ENCODE data around the gene RFX4.

DNA sequence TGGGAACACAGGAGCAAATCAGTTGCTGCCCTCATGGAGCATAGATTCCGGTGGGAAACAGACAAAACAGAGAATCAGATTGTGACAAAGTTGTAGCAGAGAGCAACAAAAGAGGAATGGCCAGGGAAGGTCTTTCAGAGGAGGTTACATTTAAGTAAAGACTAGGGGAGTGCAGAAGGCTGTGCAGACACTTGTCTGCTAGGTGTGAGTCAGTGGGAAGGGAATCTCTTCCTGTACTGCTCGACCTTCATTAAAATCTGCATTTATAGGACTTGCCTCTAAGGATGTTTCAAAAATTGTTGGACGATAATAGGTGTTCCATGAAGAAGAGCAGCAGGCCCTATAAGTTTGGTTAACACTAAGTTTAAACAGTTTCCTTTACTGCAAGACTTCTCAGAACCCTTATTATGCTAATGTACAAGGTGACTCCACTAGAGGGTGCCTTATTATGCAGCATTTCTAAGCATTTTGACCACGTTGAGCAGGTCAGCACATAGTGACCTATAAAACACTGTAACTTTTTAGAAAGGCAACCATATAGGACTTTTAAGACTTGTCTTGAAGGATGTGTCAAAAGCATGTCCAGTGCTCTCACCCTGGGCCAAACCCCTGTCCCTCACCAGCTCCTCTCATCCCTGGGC is 99.9 kb downstream of the RFX4 start:
- TF ChIP-seq, protein P1, sequence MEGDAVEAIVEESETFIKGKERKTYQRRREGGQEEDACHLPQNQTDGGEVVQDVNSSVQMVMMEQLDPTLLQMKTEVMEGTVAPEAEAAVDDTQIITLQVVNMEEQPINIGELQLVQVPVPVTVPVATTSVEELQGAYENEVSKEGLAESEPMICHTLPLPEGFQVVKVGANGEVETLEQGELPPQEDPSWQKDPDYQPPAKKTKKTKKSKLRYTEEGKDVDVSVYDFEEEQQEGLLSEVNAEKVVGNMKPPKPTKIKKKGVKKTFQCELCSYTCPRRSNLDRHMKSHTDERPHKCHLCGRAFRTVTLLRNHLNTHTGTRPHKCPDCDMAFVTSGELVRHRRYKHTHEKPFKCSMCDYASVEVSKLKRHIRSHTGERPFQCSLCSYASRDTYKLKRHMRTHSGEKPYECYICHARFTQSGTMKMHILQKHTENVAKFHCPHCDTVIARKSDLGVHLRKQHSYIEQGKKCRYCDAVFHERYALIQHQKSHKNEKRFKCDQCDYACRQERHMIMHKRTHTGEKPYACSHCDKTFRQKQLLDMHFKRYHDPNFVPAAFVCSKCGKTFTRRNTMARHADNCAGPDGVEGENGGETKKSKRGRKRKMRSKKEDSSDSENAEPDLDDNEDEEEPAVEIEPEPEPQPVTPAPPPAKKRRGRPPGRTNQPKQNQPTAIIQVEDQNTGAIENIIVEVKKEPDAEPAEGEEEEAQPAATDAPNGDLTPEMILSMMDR (IDR thresholded peaks at IDR 0.05; ENCODE audit: low read length) = peak; percentile 39
- TF ChIP-seq EZH2 (optimal IDR thresholded peaks at IDR 0.05; ENCODE audit: low read depth, low read length) = no peak
- TF ChIP-seq EZH2phosphoT487 (IDR thresholded peaks at IDR 0.05; ENCODE audit: low read length) = no peak

Measured in MM.1S (cell line).